ENCODE results near the gene ZBTB39. TPM values are rescaled to one million over a fixed set of nuclear protein-coding genes. Genes with fewer than 3 reads are reported as not detected.
A peak's percentile ranks its signal among the peaks of the same experiment; 100 is the strongest.

The ZBTB39 gene
- total RNA-seq, 2 experiments from 2014 or later, result 6.4 to 6.6 TPM

GRCh38 chr12:57016348-57016747 lies 10.0 kb upstream of the ZBTB39 start, which contains the start of gene TAC3:
TAC3 (minus strand) TSS chr12:57016529; CDS start chr12:57015797, 732 bp downstream.
- Mint-ChIP-seq H3K36me3 (ENCODE audit: low read depth) (no peaks in the 10 kb centered on the region), H3K4me3 (no peak within 1 kb of the TSS), H3K27ac (no peak within 1 kb of the TSS), H3K27me3 (no peaks in the 10 kb centered on the region), H3K9me3 (ENCODE audit: low read depth) (no peaks in the 10 kb centered on the region), H3K4me1 (peaks cover 35% of the 10 kb centered on the region)
- DNase-seq (no peak), ATAC-seq (no peak)
- intact Hi-C loops (cut with DNase I, micrococcal nuclease), result no loop called here
- POLR2A ChIA-PET, result no interaction called here
- CTCF ChIA-PET, result interaction anchor here (0.5 to 5.3 kb wide), 12 partner anchors 9 to 111 kb away, joined by 3 to 35 read pairs (median 4); a partner anchor contains a TSS

GRCh38 chr12:57012600-57013465 lies 6.5 kb upstream of the ZBTB39 start:
- ATAC-seq, result no peak
- H3K4me1 Mint-ChIP-seq, result peaks cover 41% of the 10 kb centered on the region
- CTCF ChIA-PET, result interaction anchor here (0.5 to 4.0 kb wide), 9 partner anchors 8 to 443 kb away, joined by 3 to 24 read pairs (median 4); no protein-coding TSS in a partner anchor

GRCh38 chr12:57011438-57012424 lies 5.4 kb upstream of the ZBTB39 start:
- H3K27me3 Mint-ChIP-seq, result no peaks in the 10 kb centered on the region
- ATAC-seq (peak; percentile 75), DNase-seq (peak; percentile 51)
- no peaks in the 10 kb centered on the region for H3K36me3 Mint-ChIP-seq (ENCODE audit: low read depth)
- ChIA-PET CTCF (interaction anchor here (0.6 to 4.0 kb wide), 19 partner anchors 8 to 442 kb away, joined by 3 to 24 read pairs (median 5); partner anchors contain the start of genes NEMP1 and STAT6), POLR2A (interaction anchor here (0.7 kb wide), 1 partner anchor 365 kb away, joined by 3 read pairs; no protein-coding TSS in a partner anchor)
- intact Hi-C loops (cut with DNase I, micrococcal nuclease), result loop anchor here in 1 of 2 experiments (1.0 kb wide), 1 partner anchor 36 kb away; no protein-coding TSS in a partner anchor
- no peaks in the 10 kb centered on the region for H3K9me3 Mint-ChIP-seq (ENCODE audit: low read depth)
- peak overlapping the region; percentile 24 for H3K4me3 Mint-ChIP-seq
- H3K27ac Mint-ChIP-seq, result peak overlapping the region; percentile 61
- peaks cover 52% of the 10 kb centered on the region for H3K4me1 Mint-ChIP-seq

More at GRCh38 chr12:57012600-57013465, 6.5 kb upstream of the ZBTB39 start:
- intact Hi-C loops (cut with DNase I, micrococcal nuclease), result no loop called here
- DNase-seq, result no peak
- Mint-ChIP-seq H3K27me3 (no peaks in the 10 kb centered on the region), H3K4me3 (no peak overlapping the region), H3K9me3 (ENCODE audit: low read depth) (no peaks in the 10 kb centered on the region), H3K36me3 (ENCODE audit: low read depth) (no peaks in the 10 kb centered on the region), H3K27ac (peak overlapping the region; percentile 56)
- POLR2A ChIA-PET, result no interaction called here

- Mint-ChIP-seq H3K9me3 (ENCODE audit: low read depth) (no peaks in the 10 kb centered on the region), H3K27me3 (no peaks in the 10 kb centered on the region), H3K36me3 (ENCODE audit: low read depth) (no peaks in the 10 kb centered on the region), H3K4me3 (no peak overlapping the region), H3K4me1 (peaks cover 54% of the 10 kb centered on the region), H3K27ac (no peak overlapping the region)
- DNase-seq, result no peak
- no peak for ATAC-seq
- intact Hi-C loops (cut with DNase I, micrococcal nuclease), result loop anchor here in 1 of 2 experiments (1.0 kb wide), 1 partner anchor 37 kb away; no protein-coding TSS in a partner anchor
- CTCF ChIA-PET, result interaction anchor here (0.6 to 4.0 kb wide), 16 partner anchors 8 to 812 kb away, joined by 3 to 24 read pairs (median 5); partner anchors contain the start of genes NEMP1 and STAT6
- POLR2A ChIA-PET, result interaction anchor here (0.7 kb wide), 1 partner anchor 366 kb away, joined by 3 read pairs; no protein-coding TSS in a partner anchor
These were observed 4.4 kb upstream of the ZBTB39 start for GRCh38 chr12:57010627-57011247.

- ATAC-seq, result no peak
- no peak for DNase-seq
- Mint-ChIP-seq H3K27me3 (no peaks in the 10 kb centered on the region), H3K4me1 (peaks cover 60% of the 10 kb centered on the region), H3K27ac (no peak overlapping the region), H3K9me3 (ENCODE audit: low read depth) (no peaks in the 10 kb centered on the region), H3K4me3 (no peak overlapping the region), H3K36me3 (ENCODE audit: low read depth) (no peaks in the 10 kb centered on the region)
- intact Hi-C loops (cut with DNase I, micrococcal nuclease), result loop anchor here (5.0 kb wide), 2 partner anchors 172 to 232 kb away; no protein-coding TSS in a partner anchor
- POLR2A ChIA-PET, result no interaction called here
- CTCF ChIA-PET, result interaction anchor here (0.6 to 13.0 kb wide), 12 partner anchors 10 to 813 kb away, joined by 3 to 207 read pairs (median 8); partner anchors contain the start of genes MYO1A, NEMP1 and STAT6
These were observed 3.7 kb upstream of the ZBTB39 start for GRCh38 chr12:57009949-57010626.

- intact Hi-C loops (cut with DNase I, micrococcal nuclease), result loop anchor here (1.0 to 5.0 kb wide), 5 partner anchors 54 to 234 kb away; no protein-coding TSS in a partner anchor
- ChIA-PET POLR2A (interaction anchor here (0.7 kb wide), 2 partner anchors 48 to 104 kb away, joined by 3 read pairs; no protein-coding TSS in a partner anchor), CTCF (interaction anchor here (0.5 to 13.0 kb wide), 22 partner anchors 8 to 786 kb away, joined by 3 to 207 read pairs (median 4); partner anchors contain the start of genes LRP1, MYO1A, NEMP1 and RNF41)
- Mint-ChIP-seq H3K27ac (peak overlapping the region; percentile 78), H3K4me1 (peaks cover 69% of the 10 kb centered on the region), H3K9me3 (ENCODE audit: low read depth) (no peaks in the 10 kb centered on the region), H3K27me3 (no peaks in the 10 kb centered on the region), H3K36me3 (ENCODE audit: low read depth) (peaks cover 12% of the 10 kb centered on the region), H3K4me3 (no peak overlapping the region)
- DNase-seq (no peak), ATAC-seq (peak; percentile 50)
These were observed 1.8 kb upstream of the ZBTB39 start for GRCh38 chr12:57008178-57008577.

GRCh38 chr12:57006809-57007475 lies 596 bp upstream of the ZBTB39 start:
- ATAC-seq, result peak; percentile 5
- ChIA-PET POLR2A (interaction anchor here (0.6 kb wide), 2 partner anchors 105 to 228 kb away, joined by 3 to 7 read pairs; no protein-coding TSS in a partner anchor), CTCF (interaction anchor here (0.6 to 13.0 kb wide), 10 partner anchors 8 to 323 kb away, joined by 3 to 207 read pairs (median 6); partner anchors contain the start of genes STAT6 and TAC3)
- H3K4me1 Mint-ChIP-seq, result peaks cover 64% of the 10 kb centered on the region
- H3K4me3 Mint-ChIP-seq, result peak overlapping the region; percentile 70
- peak overlapping the region; percentile 78 for H3K27ac Mint-ChIP-seq
- peaks cover 23% of the 10 kb centered on the region for H3K36me3 Mint-ChIP-seq (ENCODE audit: low read depth)
- H3K9me3 Mint-ChIP-seq (ENCODE audit: low read depth), result no peaks in the 10 kb centered on the region
- no peaks in the 10 kb centered on the region for H3K27me3 Mint-ChIP-seq
- intact Hi-C loops (cut with DNase I, micrococcal nuclease), result loop anchor here (1.0 to 5.0 kb wide), 6 partner anchors 80 to 282 kb away; partner anchors contain the start of gene NACA (in 1 of the 2)
- peak; percentile 44 for DNase-seq

- intact Hi-C loops (cut with DNase I, micrococcal nuclease), result loop anchor here (5.0 kb wide), 3 partner anchors 178 to 367 kb away; no protein-coding TSS in a partner anchor
- Mint-ChIP-seq H3K4me1 (peaks cover 66% of the 10 kb centered on the region), H3K4me3 (peak overlapping the region; percentile 79), H3K36me3 (ENCODE audit: low read depth) (peaks cover 40% of the 10 kb centered on the region), H3K27ac (no peak overlapping the region), H3K9me3 (ENCODE audit: low read depth) (no peaks in the 10 kb centered on the region), H3K27me3 (no peaks in the 10 kb centered on the region)
- POLR2A ChIA-PET, result interaction anchor here (0.6 kb wide), 1 partner anchor 16 kb away, joined by 3 read pairs; no protein-coding TSS in a partner anchor
- ATAC-seq (no peak), DNase-seq (no peak)
- CTCF ChIA-PET, result interaction anchor here (0.6 to 13.0 kb wide), 27 partner anchors 8 to 248 kb away, joined by 3 to 207 read pairs (median 4); partner anchors contain the start of genes MYO1A, NEMP1, STAT6 and TAC3
These were observed 1.7 kb downstream of the ZBTB39 start for GRCh38 chr12:57004651-57005050.

GRCh38 chr12:57003395-57003794 lies 3.0 kb downstream of the ZBTB39 start:
- H3K36me3 Mint-ChIP-seq (ENCODE audit: low read depth), result peaks cover 42% of the 10 kb centered on the region
- H3K27me3 Mint-ChIP-seq, result no peaks in the 10 kb centered on the region
- H3K4me1 Mint-ChIP-seq, result peaks cover 72% of the 10 kb centered on the region
- no peak overlapping the region for H3K4me3 Mint-ChIP-seq
- H3K9me3 Mint-ChIP-seq (ENCODE audit: low read depth), result no peaks in the 10 kb centered on the region
- no peak for DNase-seq
- ATAC-seq, result no peak
- H3K27ac Mint-ChIP-seq, result no peak overlapping the region
- CTCF ChIA-PET, result interaction anchor here (0.8 to 13.0 kb wide), 8 partner anchors 13 to 247 kb away, joined by 3 to 207 read pairs (median 8); partner anchors contain the start of genes STAT6 and TAC3
- intact Hi-C loops (cut with DNase I, micrococcal nuclease), result loop anchor here in 1 of 2 experiments (5.0 kb wide), 1 partner anchor 366 kb away; no protein-coding TSS in a partner anchor
- POLR2A ChIA-PET, result no interaction called here
